GM23248 (cell line): Measurements from ENCODE around the gene NYNRIN. TPM values are rescaled to one million over a fixed set of nuclear protein-coding genes. Genes with fewer than 3 reads are reported as not detected.

ENCODE experiments used
- DNase-seq: peaks from one replicate; pipeline ENCODE4 v3.0.0-alpha.2; 2015
- H2AFZ ChIP-seq: fragments of 200-600 bp; sonication (generic); 2 replicates; pipeline ENCODE4 v1.6.1; 2016; ENCODE audit warnings: antibody characterized with exemption
- H3F3A ChIP-seq: fragments of 200-600 bp; sonication (generic); 2 replicates; pipeline ENCODE4 v1.6.1; 2016; ENCODE audit warnings: mild to moderate bottlenecking, antibody characterized with exemption, mixed run types; ENCODE audit not compliant: insufficient read depth
- H3K27ac ChIP-seq: fragments of 200-600 bp; sonication (generic); 2 replicates; pipeline ENCODE4 v1.5.1; 2016; ENCODE audit warnings: mild to moderate bottlenecking
- H3K27me3 ChIP-seq: fragments of 200-600 bp; sonication (generic); replicated peaks from 2 replicates; pipeline ENCODE4 v1.6.1; 2016; ENCODE audit warnings: mild to moderate bottlenecking; ENCODE audit not compliant: insufficient read depth
- H3K36me3 ChIP-seq: fragments of 200-600 bp; sonication (generic); 2 replicates; pipeline ENCODE4 v1.6.1; 2016; ENCODE audit warnings: low read depth, mild to moderate bottlenecking
- H3K4me1 ChIP-seq: fragments of 200-600 bp; sonication (generic); 2 replicates; pipeline ENCODE4 v1.6.1; 2016; ENCODE audit warnings: mild to moderate bottlenecking; ENCODE audit not compliant: insufficient read depth
- H3K4me2 ChIP-seq: fragments of 200-600 bp; sonication (generic); one replicate; pipeline ENCODE4 v1.6.1; 2016; ENCODE audit warnings: mild to moderate bottlenecking; ENCODE audit not compliant: unreplicated experiment
- H3K4me3 ChIP-seq: fragments of 200-600 bp; sonication (generic); 2 replicates; pipeline ENCODE4 v1.5.1; 2016; ENCODE audit warnings: mild to moderate bottlenecking
- H3K79me2 ChIP-seq: fragments of 200-600 bp; sonication (generic); 2 replicates; pipeline ENCODE4 v1.6.1; 2016; ENCODE audit warnings: mild to moderate bottlenecking; ENCODE audit not compliant: insufficient read depth
- H3K9ac ChIP-seq: fragments of 200-600 bp; sonication (generic); 2 replicates; pipeline ENCODE4 v1.6.1; 2016; ENCODE audit warnings: mild to moderate bottlenecking
- H3K9me2 ChIP-seq: fragments of 200-600 bp; sonication (generic); 2 replicates; pipeline ENCODE4 v1.6.1; 2016; ENCODE audit warnings: mixed run types, mild to moderate bottlenecking, moderate library complexity; ENCODE audit not compliant: insufficient read depth
- H3K9me3 ChIP-seq: fragments of 200-600 bp; sonication (generic); one replicate; pipeline ENCODE4 v1.6.1; 2017; ENCODE audit warnings: low read depth
- H4K20me1 ChIP-seq: fragments of 200-600 bp; sonication (generic); 2 replicates; pipeline ENCODE4 v1.6.0; 2016; ENCODE audit not compliant: insufficient read depth
- EZH2 ChIP-seq: fragments of 200-600 bp; sonication (generic); IDR thresholded peaks from 2 replicates; pipeline ENCODE4 v1.6.1; 2018; ENCODE audit warnings: antibody characterized with exemption, mild to moderate bottlenecking; ENCODE audit not compliant: insufficient read depth, poor library complexity, severe bottlenecking
- EZH2phosphoT487 ChIP-seq: fragments of 200-600 bp; sonication (generic); IDR thresholded peaks from 2 replicates; pipeline ENCODE4 v1.6.1; 2018; ENCODE audit warnings: antibody characterized with exemption, moderate library complexity, mild to moderate bottlenecking, low read depth; ENCODE audit not compliant: insufficient read depth
- WGBS, 2 experiments: methylation state at CpG; one replicate each; pipeline ENCODE4 v1.1.6; 2015 to 2017; ENCODE audit warnings: low lambda C conversion rate in 2 of 2, low coverage in 1 of 2; ENCODE audit errors: missing lambda C conversion rate in 2 of 2; 5-methylcytosine and 5-hydroxymethylcytosine counted together
- in situ Hi-C: fragments of 300-500 bp; cut with MboI; formaldehyde crosslinking; loops from 2 replicates; pipeline ENCODE4 v1.15.0; 2020
- polyA plus RNA-seq: library from polyadenylated mRNA; unstranded; fragments of >200 nt; fragmentation: Nextera tagmentation; extraction: Ambion mirVana; gene quantifications from 2 replicates; pipeline ENCODE4 v1.2.1, GENCODE V29; 2016
- total RNA-seq: library from RNA; depleted of rRNA; stranded (reverse); fragments of >200 nt; shearing (Covaris generic); gene quantifications from 2 replicates; pipeline ENCODE4 v1.2.3, GENCODE V29; 2014

NYNRIN gene
- total and polyA plus RNA-seq, 2 experiments from 2014 or later: 2.2 to 4.4 TPM

- no peak for TF ChIP-seq EZH2phosphoT487
- no peak for TF ChIP-seq EZH2
- no peak overlapping the region for H3K4me3 ChIP-seq
- no peaks in the 10 kb centered on the region for H3K9me3 ChIP-seq
- H3K27ac ChIP-seq: no peak overlapping the region
- H3K36me3 ChIP-seq: peaks cover 28% of the 10 kb centered on the region; the same call in 1 of the 2 replicates
- WGBS, 2 experiments: 84 to 88% methylated on average over 12 of the region's 12 CpGs
- H3K9me2 ChIP-seq: no peaks in the 10 kb centered on the region
- H2AFZ ChIP-seq: no peak overlapping the region
- no peak overlapping the region for H3K9ac ChIP-seq
- peaks cover 33% of the 10 kb centered on the region for H3K79me2 ChIP-seq
- H3K4me1 ChIP-seq: peaks cover 16% of the 10 kb centered on the region
- no peak for DNase-seq
- H4K20me1 ChIP-seq: no peaks in the 10 kb centered on the region
- in situ Hi-C loops: no loop called here
- no peak overlapping the region for H3K4me2 ChIP-seq
- peaks cover 14% of the 10 kb centered on the region for H3F3A ChIP-seq
- H3K27me3 ChIP-seq: no peaks in the 10 kb centered on the region
Observed at GRCh38 chr14:24372701-24373416, 25.9 kb upstream of the NYNRIN start.

- Histone ChIP-seq H3K4me2 (no peak overlapping the region), H4K20me1 (no peaks in the 10 kb centered on the region), H3K36me3 (peaks cover 23% of the 10 kb centered on the region; the same call in 1 of the 2 replicates), H3K9me2 (no peaks in the 10 kb centered on the region), H3K79me2 (0 out of 2 replicates have a peak, but pooled peaks cover 4% of the 10 kb centered on the region), H3K27me3 (no peaks in the 10 kb centered on the region), H3K4me1 (0 out of 2 replicates have a peak, but pooled peaks cover 3% of the 10 kb centered on the region), H3K4me3 (no peak overlapping the region), H3F3A (peaks cover 22% of the 10 kb centered on the region), H2AFZ (no peak overlapping the region), H3K9ac (no peak overlapping the region), H3K9me3 (no peaks in the 10 kb centered on the region), H3K27ac (no peak overlapping the region)
- 75 to 81% methylated on average over 16 of the region's 16 CpGs for WGBS, 2 experiments
- in situ Hi-C loops: no loop called here
- no peak for TF ChIP-seq EZH2
- no peak for TF ChIP-seq EZH2phosphoT487
- no peak for DNase-seq
Observed at GRCh38 chr14:24376448-24377070, 22.2 kb upstream of the NYNRIN start.

DNA sequence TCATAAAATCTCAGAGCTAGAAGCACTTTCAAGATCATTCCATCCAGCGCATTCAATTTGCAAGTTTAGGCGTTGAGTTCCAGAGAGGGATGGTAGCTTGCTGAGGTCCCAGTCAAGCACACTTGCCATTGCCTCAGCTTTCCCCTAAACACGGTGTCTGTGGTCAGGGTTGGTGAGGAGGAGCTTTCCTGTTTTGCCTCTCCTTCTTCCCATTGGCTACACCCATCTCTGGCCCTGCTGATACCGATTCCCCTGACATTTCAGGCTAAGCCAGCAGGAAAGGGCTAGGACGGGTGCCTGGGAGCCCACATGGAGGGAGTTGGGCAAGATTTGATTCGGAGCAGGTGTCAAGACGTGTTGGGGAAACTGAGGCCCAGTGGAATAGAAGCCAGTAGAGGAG is 21.7 kb upstream of the NYNRIN start:
- Histone ChIP-seq H3K27ac (no peak overlapping the region), H3K4me1 (0 out of 2 replicates have a peak, but pooled peaks cover 3% of the 10 kb centered on the region), H3F3A (peaks cover 22% of the 10 kb centered on the region), H4K20me1 (no peaks in the 10 kb centered on the region), H3K4me3 (no peak overlapping the region), H3K36me3 (peaks cover 23% of the 10 kb centered on the region; the same call in 1 of the 2 replicates), H3K9ac (no peak overlapping the region), H3K27me3 (no peaks in the 10 kb centered on the region), H3K4me2 (no peak overlapping the region), H2AFZ (no peak overlapping the region), H3K79me2 (no peaks in the 10 kb centered on the region), H3K9me2 (no peaks in the 10 kb centered on the region), H3K9me3 (no peaks in the 10 kb centered on the region)
- TF ChIP-seq EZH2phosphoT487 (no peak), EZH2 (no peak)
- DNase-seq: no peak
- 81 to 82% methylated on average over 7 of the region's 7 CpGs for WGBS, 2 experiments
- in situ Hi-C loops: no loop called here

GRCh38 chr14:24377657-24378056 is 21.1 kb upstream of the NYNRIN start:
- H3K9ac ChIP-seq: no peak overlapping the region
- no peak for DNase-seq
- no peaks in the 10 kb centered on the region for H3K9me3 ChIP-seq
- no peaks in the 10 kb centered on the region for H4K20me1 ChIP-seq
- peaks cover 22% of the 10 kb centered on the region; the same call in 1 of the 2 replicates for H3K36me3 ChIP-seq
- H3K9me2 ChIP-seq: no peaks in the 10 kb centered on the region
- H3K4me2 ChIP-seq: no peak overlapping the region
- peaks cover 22% of the 10 kb centered on the region for H3F3A ChIP-seq
- H3K27ac ChIP-seq: no peak overlapping the region
- in situ Hi-C loops: no loop called here
- 55 to 73% methylated on average over 2 of the region's 2 CpGs for WGBS, 2 experiments
- H3K27me3 ChIP-seq: no peaks in the 10 kb centered on the region
- 0 out of 2 replicates have a peak, but pooled peaks cover 3% of the 10 kb centered on the region for H3K4me1 ChIP-seq
- no peaks in the 10 kb centered on the region for H3K79me2 ChIP-seq
- no peak overlapping the region for H2AFZ ChIP-seq
- TF ChIP-seq EZH2 (no peak), EZH2phosphoT487 (no peak)
- H3K4me3 ChIP-seq: no peak overlapping the region
